Measurements from ENCODE around the gene SMIM5. TPM values are rescaled to one million over a fixed set of nuclear protein-coding genes. Genes with fewer than 3 reads are reported as not detected.

SMIM5 gene
- total RNA-seq, 4 donors from 2014 or later = 3.8 to 6.8 (median 5.0) TPM

DNA sequence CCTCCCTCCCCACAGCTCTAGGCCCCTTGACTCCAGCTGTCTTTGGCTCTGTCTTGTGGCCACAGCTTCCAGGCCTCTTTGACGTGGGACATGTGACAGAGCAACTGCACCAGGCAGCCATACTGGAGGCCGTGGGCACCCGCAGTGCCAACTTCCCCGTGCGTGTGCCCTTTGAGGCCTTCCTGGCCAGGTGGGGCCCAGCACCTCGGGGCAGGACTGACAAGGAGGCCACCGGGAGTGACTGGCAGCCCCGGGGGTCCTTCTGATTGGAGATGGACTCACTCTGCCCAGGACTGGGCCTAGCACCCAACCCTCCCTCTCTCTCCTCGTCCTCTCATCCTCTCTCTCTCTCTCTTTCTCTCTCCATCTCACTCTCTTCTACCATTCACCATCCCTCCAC lies 30.1 kb upstream of the SMIM5 start:
- Histone ChIP-seq H3K36me3 (peaks cover 0 to 13% of the 10 kb centered on the region in 2 donors), H3K27me3 (no peaks in the 10 kb centered on the region), H3K27ac (no peak overlapping the region), H3K4me1 (no peaks in the 10 kb centered on the region), H3K4me3 (no peak overlapping the region), H3K9me3 (no peaks in the 10 kb centered on the region)
- no peak for ATAC-seq
- WGBS, 2 donors (ENCODE audit: low coverage in 1 of 2) = 70 to 92% methylated on average over 2 to 6 of the region's 9 CpGs
- TF ChIP-seq POLR2AphosphoS5 (IDR thresholded peaks at IDR 0.05) (no peak), EP300 (IDR thresholded peaks at IDR 0.05) (no peak), POLR2A (IDR thresholded peaks at IDR 0.05) (no peak)
- TF ChIP-seq, protein P1, sequence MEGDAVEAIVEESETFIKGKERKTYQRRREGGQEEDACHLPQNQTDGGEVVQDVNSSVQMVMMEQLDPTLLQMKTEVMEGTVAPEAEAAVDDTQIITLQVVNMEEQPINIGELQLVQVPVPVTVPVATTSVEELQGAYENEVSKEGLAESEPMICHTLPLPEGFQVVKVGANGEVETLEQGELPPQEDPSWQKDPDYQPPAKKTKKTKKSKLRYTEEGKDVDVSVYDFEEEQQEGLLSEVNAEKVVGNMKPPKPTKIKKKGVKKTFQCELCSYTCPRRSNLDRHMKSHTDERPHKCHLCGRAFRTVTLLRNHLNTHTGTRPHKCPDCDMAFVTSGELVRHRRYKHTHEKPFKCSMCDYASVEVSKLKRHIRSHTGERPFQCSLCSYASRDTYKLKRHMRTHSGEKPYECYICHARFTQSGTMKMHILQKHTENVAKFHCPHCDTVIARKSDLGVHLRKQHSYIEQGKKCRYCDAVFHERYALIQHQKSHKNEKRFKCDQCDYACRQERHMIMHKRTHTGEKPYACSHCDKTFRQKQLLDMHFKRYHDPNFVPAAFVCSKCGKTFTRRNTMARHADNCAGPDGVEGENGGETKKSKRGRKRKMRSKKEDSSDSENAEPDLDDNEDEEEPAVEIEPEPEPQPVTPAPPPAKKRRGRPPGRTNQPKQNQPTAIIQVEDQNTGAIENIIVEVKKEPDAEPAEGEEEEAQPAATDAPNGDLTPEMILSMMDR (IDR thresholded peaks at IDR 0.05) = no peak

DNA sequence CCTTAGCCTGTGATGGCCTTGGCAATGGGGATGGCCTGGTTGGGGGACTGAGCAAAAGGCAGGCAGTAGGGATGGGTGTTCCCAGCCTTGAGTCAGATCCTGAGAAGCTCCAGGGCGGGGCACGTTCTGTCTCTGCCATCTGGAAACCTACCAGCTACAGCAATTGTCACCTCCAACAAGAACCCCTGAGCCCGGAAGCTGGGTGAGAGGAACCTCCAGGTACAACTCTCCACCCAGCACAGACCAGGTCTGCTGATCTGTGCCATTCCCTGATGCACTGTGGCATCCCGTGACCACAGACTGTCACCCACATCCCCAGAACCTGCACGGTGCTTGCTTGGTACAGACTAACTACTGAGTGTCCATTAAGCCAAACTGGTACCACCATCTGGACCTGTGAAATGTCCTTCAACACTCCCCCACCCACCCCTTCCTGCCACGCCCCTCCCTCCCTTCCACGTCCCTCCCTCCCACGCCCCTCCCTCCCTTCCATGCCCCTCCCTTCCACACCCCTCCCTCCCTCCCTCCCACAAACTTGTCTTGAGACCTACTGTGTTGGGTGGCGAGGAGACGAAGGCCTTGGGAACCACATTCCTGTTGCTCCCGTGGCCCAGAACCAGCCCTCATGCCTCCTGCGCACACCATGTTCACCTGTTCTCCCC lies 29.1 kb upstream of the SMIM5 start:
- H3K4me1 ChIP-seq = no peaks in the 10 kb centered on the region
- H3K36me3 ChIP-seq = peaks cover 0 to 17% of the 10 kb centered on the region in 2 donors
- ATAC-seq = peak; percentile 33
- H3K27me3 ChIP-seq = no peaks in the 10 kb centered on the region
- no peak overlapping the region for H3K4me3 ChIP-seq
- H3K9me3 ChIP-seq = no peaks in the 10 kb centered on the region
- no peak for TF ChIP-seq EP300 (IDR thresholded peaks at IDR 0.05)
- TF ChIP-seq POLR2A (IDR thresholded peaks at IDR 0.05) = no peak
- no peak for TF ChIP-seq POLR2AphosphoS5 (IDR thresholded peaks at IDR 0.05)
- TF ChIP-seq, protein P1 (IDR thresholded peaks at IDR 0.05) = no peak
- H3K27ac ChIP-seq = no peak overlapping the region
- WGBS, 2 donors (ENCODE audit: low coverage in 1 of 2) = 59% methylated on average over 4 of the region's 12 CpGs; no CpG with 5 or more reads in 1 of the 2 donors

DNA sequence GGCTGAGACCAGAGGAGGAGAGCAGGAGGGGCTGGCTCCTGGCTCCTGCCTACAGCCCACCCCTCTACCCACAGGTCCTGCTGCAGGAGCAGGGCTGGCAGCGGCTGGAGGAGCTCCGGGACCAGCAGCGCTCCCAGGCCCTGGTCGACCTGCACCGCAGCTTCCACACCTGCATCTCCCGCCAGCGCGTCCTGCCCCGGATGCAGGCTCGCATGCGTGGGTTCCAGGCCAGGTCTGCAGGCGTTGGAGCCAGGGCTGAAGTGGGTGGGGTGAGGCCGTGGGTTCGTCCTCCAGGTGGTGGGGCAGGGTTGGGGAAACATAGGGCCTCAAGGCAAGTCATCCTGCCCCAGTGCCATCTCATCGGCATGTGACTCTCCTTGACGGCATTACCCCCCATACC lies 27.4 kb upstream of the SMIM5 start:
- Histone ChIP-seq H3K4me1 (no peaks in the 10 kb centered on the region), H3K27ac (no peak overlapping the region), H3K27me3 (no peaks in the 10 kb centered on the region), H3K9me3 (no peaks in the 10 kb centered on the region), H3K36me3 (peaks cover 0 to 28% of the 10 kb centered on the region in 2 donors), H3K4me3 (no peak overlapping the region)
- 90 to 100% methylated on average over 1 to 4 of the region's 16 CpGs for WGBS, 2 donors (ENCODE audit: low coverage in 1 of 2)
- no peak for ATAC-seq
- no peak for TF ChIP-seq EP300 (IDR thresholded peaks at IDR 0.05)

DNA sequence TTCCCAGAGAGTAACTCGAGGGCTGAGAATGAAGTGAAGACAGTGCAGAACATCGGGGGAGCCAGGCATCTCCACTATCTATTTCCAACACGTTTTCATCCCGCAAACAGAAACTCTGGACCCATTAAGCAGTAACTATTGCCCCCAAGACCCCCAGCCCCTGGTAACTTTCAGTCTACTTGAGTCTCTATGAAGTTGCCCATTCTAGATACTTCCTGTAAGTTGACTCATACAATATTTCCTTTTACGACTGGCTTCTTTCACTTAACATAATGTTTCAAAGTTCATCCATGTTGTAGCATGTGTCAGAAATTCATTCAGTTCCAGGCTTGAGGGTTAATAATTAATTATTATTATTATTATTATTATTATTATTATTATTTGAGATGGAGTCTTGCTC lies 26.1 kb upstream of the SMIM5 start:
- no peak for ATAC-seq
- Histone ChIP-seq H3K9me3 (no peaks in the 10 kb centered on the region), H3K27me3 (no peaks in the 10 kb centered on the region), H3K36me3 (peaks cover 0 to 38% of the 10 kb centered on the region in 2 donors), H3K4me1 (no peaks in the 10 kb centered on the region), H3K4me3 (no peak overlapping the region), H3K27ac (no peak overlapping the region)
- WGBS, 2 donors (ENCODE audit: low coverage in 1 of 2) = 75 to 77% methylated on average over 2 to 4 of the region's 5 CpGs
- TF ChIP-seq EP300 (IDR thresholded peaks at IDR 0.05) (no peak), POLR2AphosphoS5 (IDR thresholded peaks at IDR 0.05) (no peak), POLR2A (IDR thresholded peaks at IDR 0.05) (no peak)
- TF ChIP-seq, protein P1 (IDR thresholded peaks at IDR 0.05) = no peak

DNA sequence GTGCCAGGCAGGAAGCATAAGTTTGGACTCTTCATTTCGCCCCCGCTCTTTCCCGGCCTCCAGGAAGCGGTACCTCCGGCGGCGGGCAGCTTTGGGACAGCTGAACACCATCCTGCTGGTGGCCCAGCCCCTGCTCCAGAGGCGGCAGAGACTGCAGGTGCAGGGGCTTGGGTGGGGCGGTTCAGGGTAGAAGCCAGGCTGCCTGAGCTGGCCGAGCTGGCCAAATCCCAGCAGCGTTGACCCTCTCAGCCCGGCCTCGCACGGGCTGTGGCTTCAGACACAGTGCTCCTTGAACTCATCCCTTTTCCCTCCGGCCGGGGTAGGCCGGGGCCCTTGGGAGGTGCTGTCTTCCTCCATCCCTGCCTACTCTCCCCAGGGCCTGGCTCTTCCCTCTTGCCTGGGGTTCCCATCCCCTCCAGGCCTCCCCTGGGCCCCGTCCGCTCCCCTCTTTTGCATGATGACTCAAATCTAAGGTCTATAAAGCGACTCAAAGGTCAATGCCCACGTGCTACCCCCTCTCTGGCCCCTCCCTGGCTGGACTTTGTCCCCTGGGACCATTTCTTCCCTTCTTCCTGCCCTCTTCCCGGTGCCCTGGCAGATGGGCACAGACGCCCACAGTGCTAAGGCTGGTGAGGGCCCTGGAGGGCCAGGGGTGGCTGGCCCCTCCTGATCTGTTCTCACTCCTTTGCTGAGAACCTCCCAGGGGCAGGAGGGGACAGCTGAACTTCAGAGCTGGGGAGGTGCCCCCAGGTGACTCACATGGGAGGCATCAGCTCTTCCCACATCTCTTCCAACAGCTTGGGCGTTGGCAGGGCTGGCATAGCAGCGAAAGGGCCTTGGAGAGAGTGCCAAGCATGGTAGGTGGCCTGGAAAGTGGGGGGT lies 22.9 kb upstream of the SMIM5 start:
- TF ChIP-seq EP300 (IDR thresholded peaks at IDR 0.05) = no peak
- TF ChIP-seq, protein P1 (IDR thresholded peaks at IDR 0.05) = no peak
- TF ChIP-seq POLR2AphosphoS5 (IDR thresholded peaks at IDR 0.05) = no peak
- TF ChIP-seq POLR2A (IDR thresholded peaks at IDR 0.05) = no peak
- 87 to 92% methylated on average over 11 to 13 of the region's 25 CpGs for WGBS, 2 donors (ENCODE audit: low coverage in 1 of 2)
- no peaks in the 10 kb centered on the region for H3K27me3 ChIP-seq
- no peak for ATAC-seq
- no peaks in the 10 kb centered on the region for H3K4me1 ChIP-seq
- peaks cover 0 to 64% of the 10 kb centered on the region in 2 donors for H3K36me3 ChIP-seq
- H3K4me3 ChIP-seq = no peak overlapping the region
- H3K27ac ChIP-seq = no peak overlapping the region
- no peaks in the 10 kb centered on the region for H3K9me3 ChIP-seq

Data from gastroesophageal sphincter (tissue), 4 donors.